ENCODE measurements around the gene CARMIL3.

Gene CARMIL3

DNA sequence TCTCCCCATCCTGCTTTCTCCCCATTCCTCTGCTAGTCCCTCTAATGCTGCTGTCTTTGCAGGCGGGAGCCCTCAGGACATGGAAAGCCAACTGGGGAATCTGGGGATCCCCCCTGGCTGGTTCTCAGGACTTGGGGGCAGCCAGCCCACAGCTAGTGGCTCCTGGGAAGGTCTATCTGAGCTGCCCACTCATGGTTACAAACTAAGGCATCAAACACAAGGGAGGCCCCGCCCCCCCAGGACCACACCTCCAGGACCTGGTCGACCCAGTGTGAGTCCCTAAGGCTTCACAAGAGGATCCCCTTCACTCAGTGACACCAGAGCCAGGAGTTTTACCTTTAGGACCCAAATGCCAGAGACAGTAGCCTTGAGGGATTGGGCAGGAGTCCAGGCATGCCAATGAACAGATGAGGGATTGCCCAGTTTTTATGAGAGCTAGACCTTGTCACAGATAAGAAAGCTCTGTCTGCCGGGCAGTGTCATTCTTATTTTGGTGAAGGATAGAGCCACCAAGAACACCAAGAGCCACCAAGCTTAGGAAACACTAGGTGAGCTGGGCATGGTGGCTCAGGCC is 11.5 kb downstream of the CARMIL3 start:
- DNase-seq (ENCODE audit: low read depth) = no peak

DNA sequence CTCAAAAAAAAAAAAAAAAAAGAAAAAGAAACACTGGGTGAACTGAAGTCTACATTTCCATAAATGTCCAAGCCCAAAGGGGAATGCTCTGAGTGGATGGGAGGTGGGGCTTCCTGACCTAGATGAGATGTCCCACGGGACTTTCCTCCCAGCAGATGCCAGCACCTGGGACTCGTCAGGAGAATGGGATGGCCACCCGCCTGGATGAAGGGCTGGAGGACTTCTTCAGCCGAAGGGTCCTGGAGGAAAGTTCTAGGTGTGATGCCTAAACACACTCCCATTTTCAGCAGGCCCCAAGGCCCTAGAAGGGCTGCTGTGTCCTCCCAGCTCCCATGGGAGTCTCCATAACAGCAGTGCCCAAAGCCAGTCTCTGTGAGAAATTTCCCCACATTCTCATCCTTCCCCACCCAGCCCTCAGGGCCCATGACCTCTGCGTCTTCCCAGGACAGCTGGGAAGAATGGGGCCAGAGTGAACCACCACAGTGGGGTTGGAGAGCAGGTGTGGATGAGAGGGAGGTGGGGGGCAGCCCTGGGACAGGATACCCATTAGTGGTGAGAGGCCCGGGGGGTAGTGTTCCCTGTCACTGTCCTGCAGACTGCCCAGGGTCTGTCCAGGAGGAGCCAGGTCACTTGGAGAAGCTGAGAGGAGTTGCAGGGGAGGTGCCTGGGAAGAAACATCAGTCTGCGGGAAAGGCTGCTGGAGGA is 12.4 kb downstream of the CARMIL3 start:
- DNase-seq (ENCODE audit: low read depth) = no peak

DNA sequence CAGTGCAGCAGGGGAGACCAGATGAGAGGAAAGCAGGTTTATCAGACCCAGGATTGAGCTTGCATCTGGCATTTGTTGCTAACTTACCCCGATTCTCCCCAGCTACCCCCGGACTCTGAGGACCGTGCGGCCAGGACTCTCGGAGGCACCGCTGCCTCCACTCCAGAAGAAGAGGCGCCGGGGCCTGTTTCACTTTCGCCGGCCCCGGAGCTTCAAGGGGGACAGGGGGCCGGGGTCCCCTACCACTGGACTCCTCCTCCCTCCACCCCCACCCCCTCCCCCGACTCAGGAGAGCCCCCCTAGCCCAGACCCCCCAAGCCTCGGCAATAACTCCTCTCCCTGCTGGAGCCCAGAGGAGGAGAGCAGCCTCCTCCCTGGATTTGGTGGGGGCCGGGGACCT is 13.0 kb downstream of the CARMIL3 start:
- DNase-seq (ENCODE audit: low read depth) = no peak

DNA sequence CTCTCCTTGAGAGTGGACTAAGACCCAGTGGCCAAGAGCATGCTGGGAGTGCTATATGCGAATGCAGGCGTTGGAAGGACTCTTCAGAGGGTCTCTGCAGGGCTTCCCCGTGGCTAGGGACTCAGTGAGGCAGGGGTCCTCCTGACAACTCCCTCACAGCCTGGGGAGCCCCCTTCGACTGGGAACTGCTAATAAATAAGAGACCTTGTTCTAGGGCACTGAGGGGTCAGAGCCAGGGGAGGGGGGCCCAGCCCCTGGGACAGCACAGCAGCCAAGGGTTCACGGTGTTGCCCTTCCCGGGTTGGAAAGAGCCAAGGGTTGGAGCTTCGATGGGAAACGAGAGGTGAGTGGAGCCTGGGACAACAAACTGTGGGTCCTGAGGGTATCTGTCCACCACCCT is 13.6 kb downstream of the CARMIL3 start:
- no peak for DNase-seq (ENCODE audit: low read depth)

DNA sequence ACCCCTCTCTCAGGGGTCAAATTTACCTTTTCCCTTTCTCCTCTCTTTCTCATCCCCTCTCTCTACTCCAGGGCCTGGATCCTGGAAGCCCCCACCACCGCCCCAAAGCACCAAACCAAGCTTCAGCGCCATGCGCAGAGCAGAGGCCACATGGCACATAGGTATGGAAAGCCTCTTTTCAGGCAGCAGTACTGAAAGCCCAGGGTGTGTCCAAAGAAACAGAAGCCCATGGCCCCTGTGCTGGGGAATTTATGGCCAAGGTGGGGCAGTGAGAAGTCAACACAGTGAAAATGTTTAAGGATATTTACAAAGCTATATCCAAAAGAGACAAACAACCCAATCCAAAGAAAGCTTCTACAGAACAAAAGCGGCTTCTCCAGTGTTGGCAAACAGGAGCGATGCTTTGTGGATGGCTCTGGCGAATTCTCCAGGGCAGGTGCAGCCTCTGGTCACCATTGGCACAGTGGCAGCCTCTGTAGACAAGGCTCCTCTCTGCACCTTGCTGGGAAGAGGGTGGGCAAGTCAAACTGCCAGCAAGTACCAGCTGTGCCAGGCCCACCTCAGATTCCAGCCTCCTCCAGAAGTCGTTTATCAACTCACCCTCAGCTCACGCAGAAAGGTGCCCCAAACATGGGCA is 14.8 kb downstream of the CARMIL3 start:
- DNase-seq (ENCODE audit: low read depth) = no peak

DNA sequence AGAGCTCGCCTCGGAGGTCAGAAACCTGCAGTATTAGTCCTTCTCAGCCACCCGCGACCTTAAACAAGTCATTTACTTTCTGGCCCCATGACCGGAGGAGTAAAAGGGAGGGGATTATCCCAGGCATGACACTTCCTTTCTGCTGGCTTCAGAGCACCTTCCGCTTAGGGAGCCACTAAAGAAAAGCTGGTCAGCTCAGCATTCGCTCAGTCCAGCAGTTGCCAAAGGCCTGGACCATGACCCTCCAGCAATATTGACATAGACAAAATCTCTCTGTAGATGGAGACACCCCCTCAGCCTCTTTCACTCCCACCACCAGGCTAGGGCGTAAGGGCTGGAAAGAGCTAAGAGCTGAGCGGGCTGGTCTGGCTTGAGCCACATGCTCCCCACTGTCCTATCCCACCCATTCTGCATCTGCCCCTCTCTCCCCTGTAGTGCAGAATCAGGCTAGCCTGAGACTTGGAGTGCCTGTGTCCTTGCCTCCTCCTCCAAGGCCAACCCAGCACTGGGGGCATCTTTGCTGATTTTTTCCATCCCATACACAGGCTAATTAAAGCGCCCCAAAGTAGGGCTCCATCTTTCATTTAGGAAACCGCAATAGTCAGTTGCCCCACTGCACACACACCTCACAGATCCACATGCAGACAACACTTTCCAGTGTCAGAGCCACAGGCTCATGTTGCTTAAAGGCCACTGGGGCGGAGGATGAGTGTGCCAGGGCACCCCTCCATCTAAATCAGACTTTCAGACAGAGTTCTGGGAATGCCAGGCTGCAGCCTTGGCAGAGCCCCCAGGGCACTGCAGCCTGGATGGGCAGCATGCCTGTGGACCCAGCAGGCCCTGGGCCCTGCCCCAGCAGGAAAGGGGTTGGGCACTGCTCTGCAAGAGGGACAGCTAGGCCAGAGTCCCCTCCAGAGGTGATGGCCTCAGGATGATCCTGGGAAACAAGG is 15.6 kb downstream of the CARMIL3 start:
- no peak for DNase-seq (ENCODE audit: low read depth)

DNA sequence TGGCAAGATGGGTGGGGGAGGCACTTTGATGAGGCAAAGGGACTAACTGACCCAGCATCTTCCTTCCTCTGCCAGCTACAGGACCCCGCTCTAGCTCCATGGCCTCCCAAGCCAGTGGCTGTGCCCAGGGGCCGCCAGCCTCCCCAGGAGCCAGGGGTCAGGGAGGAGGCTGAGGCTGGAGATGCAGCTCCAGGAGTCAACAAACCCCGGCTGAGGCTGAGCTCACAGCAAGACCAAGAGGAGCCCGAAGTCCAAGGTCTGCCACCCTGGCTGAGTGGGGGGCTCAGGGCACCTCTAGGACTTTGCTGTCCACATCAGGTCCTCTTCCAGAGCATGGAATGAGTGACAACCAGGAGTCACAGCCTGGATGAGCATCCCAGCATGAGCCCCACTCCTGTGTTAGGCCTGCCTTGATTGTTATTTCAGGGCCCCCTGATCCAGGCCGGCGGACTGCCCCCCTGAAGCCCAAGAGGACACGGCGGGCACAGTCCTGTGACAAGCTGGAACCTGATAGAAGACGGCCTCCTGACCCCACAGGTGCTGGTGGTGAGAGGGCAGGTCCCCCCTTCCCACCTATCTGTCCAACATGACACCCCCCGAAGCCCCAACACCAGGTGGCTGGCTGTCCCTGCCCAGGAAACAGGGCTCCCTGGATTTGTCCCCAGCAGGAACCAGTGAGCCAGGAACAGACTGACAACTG is 17.1 kb downstream of the CARMIL3 start:
- DNase-seq (ENCODE audit: low read depth) = no peak

DNA sequence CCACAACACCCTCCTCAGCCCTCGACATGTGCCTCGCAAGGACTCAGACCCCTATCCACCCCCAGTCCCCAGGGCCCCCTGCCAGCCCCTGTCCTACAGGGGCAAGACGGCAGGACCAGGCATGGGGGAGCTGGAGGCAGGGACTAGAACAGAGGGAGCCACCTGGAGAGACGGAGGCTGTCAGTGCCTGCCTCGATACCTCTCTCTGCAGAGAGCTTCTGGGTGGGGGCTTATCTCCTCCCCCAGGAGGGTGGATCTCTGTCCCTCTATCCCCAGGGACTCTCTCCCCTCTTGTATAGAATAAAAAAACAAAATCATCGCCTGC is 17.6 kb downstream of the CARMIL3 start:
- no peak for DNase-seq (ENCODE audit: low read depth)

DNA sequence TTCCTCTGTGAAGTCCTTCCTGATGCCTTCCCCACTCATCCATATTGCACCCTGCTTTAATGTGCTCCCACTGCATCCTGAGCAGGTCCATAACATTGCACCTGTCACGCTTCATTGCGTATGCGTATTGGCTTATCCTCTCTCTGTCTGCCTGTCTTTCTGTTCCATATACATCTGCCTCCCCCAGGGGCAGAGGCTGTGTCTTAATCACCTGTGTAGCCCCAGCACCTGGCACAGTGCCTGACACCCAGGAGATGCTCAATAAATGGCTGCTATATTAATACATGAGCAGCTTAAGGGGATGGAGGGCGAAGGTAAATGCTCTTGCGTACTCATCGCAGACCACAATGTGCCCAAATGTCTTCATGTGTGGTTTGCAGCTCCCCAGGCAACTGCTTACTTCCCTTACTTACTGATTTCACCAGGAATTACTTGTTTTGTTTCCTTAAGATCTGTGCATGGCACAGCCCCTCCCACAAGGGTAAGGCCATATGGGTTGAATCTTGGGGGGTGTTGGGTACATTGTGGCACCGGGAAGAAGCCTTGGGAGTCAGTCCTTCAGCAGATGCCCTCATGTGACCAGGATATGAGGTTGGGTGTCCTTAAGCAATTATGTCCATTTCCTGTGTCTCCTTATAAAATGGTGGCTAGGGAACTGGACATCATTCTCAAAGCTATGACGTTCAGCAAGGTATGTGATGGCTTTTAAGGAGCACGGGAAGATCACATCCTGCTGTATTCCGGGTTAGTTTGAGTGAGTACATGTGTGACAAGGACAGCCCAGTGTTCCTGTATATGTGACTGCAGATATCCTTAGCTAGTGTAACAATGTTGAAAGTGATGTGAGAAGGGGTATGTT is 18.7 kb downstream of the CARMIL3 start:
- no peak for DNase-seq (ENCODE audit: low read depth)

DNA sequence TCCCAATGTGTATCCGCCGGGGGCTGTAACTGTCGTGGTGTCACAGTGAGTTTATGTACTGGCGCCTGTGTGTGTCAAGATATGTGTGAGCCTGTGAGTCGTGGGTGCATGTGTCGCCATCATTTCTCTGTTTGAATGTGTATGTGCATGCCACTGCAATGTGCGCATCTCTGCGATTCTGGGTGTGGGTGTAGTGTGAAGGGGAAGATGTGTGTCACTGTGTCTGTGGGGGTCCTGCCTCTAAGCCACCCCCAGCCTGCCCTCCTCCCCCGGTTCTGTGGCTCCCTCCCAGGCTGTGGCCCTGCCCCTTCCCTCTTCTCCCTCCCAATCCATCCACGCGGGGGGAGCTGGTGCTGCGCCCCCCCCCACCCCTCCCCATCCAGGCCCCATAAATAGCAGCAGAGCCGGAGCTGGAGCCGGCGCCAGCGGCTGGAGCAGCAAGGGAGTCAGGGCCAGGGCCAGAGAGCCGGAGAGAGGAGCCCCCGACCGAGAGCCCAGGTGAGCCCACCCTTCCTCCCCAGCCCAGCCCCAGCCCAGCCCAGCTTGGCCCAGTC is 19.4 kb downstream of the CARMIL3 start, which contains the start of gene CPNE6:
TSS of gene CPNE6 (plus strand) at position 419 of the 554 bp plus-strand sequence. CDS start 1,375 bp downstream, outside the sequence.
- DNase-seq (ENCODE audit: low read depth) = no peak

DNA sequence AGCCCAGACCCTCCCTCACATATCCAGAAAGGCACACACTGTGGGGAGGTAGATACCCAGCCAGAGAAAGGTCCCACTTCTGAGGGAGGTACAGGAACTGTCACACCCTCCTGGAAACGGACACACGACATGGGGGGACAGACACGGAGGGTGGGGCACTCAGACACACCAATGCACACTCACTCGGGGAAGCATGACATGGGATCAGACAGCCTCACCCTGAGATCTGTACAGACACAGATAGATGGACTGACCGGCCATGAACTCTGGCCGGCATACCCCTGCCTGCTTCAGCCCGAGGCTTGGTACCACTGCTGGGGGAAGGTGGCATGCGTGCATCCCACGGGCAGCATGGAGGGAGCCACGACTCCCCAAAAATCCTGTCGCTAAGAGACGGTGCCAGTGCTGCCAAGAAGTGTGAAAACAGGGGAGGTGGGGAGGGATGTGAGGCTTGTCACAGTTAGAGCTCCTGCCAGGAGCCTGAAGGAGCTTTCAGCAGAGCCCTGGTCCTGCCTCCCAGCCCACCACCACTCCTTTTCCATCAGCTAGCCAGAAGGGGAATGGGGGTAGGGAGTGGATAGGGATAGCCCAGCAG is 20.1 kb downstream of the CARMIL3 start:
- no peak for DNase-seq (ENCODE audit: low read depth)

DNA sequence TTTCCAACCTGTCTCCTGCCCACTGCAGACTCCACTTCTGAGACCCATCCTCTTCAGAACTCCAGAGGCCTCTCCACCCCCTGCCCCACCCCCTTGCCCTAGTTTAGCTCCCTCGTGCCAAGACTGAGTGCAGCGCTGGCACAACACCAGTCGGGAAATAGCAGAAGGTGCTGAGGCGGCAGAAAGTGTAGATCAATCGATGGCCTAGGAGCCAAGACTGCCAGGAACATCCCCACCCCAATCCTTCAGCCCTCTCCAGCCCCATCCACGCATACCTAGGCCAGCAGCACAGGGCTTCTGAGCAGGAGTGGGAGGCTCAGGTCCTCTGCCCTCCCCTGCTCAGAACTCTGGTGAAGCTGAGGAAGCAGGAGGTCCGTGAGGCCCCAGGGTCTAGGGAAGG is 20.6 kb downstream of the CARMIL3 start:
- DNase-seq (ENCODE audit: low read depth) = no peak

DNA sequence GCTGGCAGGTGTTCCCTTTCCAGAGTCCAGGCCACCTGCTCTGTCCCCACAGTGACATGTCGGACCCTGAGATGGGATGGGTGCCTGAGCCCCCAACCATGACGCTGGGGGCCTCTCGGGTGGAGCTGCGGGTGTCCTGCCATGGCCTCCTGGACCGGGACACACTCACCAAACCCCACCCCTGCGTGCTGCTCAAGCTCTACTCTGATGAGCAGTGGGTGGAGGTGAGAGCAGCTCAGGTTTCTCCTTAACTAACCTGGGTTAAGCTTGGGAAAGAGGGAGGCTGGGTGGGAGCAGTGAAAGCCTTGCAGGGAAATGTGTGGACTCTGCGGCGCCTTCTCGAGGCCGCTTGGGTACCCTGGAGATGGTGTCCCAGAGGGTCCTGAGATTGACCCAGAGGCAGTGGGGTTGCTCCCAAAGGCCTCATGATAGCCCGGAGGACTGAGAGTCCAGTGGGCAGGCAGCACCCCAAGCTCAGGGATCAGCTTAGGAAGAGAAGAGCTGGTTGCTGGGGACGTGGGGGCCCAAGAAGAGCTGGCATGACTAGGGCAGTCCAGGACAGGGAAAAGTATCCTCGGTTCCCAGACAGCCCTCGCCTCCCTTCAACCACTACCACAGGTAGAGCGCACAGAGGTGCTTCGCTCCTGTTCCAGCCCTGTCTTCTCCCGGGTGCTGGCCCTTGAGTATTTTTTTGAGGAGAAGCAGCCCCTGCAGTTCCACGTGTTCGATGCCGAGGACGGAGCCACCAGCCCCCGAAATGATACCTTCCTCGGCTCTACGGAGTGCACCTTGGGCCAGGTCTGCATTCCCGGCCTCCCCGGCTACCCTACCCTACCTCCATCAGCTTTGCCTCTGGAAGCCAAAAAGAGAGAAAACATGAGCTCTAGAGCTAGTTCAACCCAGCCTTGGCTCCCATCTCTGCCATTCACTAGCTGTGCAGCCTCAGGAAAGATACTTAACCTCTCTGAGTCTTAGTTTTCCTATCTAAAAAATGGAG is 21.4 kb downstream of the CARMIL3 start:
- DNase-seq (ENCODE audit: low read depth) = no peak

DNA sequence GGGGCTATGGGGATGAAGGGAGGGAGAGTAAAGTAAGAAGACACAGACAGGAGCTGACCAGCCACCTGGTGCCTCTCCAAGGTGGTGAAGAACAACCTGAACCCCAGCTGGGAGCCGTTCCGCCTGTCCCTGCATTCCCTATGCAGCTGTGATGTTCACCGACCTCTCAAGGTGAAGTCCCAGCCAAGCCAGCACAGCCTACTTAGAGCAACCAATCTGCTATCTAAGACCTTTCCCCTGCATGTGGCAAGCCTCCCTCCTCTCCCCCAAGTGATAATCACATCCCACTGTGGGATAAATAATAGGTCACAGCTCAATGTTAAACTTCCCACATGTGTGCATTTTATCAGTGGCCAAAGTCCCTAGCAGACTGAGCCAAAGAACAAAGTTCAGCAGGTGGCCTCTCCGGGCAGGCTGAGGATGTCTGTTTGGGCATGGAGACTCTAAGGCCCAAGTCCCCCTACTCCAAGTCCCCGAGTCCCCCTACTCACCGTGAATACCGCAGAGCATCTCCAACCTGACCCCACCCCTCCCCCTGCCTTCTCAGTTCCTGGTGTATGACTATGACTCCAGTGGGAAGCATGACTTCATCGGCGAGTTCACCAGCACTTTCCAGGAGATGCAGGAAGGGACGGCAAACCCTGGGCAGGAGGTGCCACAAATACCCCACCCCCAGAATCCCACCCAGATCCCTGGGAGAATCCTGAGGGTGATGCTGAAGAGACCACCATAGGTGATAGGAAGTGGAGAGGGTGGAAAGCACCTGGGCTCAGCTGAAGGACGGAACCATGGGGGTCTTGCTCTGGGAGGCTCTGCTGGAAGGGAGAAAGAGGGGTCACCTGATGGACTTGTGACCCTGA is 23.0 kb downstream of the CARMIL3 start:
- no peak for DNase-seq (ENCODE audit: low read depth)

DNA sequence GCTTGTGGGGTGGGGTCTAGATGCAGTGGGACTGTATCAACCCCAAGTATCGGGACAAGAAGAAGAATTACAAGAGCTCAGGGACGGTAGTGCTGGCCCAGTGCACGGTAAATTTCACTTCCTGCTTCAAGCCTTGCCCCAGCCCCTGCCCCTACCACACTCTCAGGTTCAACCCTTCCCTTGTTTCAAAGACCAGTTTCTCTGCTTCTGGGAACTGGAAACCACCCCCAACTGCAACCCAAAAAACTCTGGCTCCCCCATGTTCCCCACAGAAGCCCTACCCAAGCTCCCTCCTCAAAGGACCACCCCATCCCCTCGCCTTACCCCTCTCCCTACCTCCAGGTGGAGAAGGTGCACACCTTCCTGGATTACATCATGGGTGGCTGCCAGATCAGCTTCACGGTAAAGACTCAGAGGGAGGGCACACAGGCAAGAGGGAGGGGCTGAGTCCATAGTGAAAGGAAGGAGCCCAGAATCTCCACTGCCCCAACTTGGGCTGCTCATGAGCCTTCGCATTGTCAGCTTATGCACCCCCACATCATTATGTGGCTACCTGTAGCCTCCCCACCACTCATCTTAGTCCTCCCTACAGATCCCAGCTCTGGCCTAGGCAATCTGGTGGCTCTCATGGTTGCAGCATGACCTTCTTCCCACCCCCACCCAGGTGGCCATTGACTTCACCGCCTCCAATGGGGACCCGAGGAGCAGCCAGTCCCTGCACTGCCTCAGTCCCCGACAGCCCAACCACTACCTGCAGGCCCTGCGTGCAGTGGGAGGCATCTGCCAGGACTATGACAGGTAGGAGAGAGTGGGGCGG is 23.9 kb downstream of the CARMIL3 start:
- no peak for DNase-seq (ENCODE audit: low read depth)

DNA sequence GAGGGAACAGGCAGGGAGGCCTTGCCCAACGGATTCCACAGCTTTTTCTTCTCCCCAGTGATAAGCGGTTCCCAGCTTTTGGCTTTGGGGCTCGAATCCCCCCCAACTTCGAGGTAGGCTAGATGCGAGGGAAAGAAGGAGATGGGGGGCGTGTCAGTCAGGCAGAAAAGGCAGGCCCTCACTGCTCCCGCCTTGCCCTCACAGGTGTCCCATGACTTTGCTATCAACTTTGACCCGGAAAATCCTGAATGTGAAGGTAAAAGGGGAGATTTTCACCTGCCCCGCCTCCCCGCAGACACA is 24.4 kb downstream of the CARMIL3 start:
- DNase-seq (ENCODE audit: low read depth) = no peak

DNA sequence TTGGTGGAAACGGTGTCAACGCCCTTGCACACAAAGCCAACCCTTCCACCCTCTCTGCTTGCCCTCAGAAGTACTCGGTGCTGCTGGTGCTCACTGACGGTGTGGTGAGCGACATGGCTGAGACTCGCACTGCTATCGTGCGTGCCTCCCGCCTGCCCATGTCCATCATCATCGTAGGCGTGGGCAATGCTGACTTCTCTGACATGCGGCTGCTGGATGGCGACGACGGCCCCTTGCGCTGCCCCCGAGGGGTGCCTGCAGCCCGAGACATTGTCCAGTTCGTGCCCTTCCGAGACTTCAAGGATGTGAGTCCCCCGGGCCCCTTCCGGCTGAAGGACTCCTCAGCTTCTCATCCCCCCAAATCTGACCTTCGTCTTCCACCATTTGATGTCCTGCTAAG is 25.3 kb downstream of the CARMIL3 start:
- no peak for DNase-seq (ENCODE audit: low read depth)

Data from GM04504 (cell line).